Measurements from ENCODE around the gene DRC3.

DNA sequence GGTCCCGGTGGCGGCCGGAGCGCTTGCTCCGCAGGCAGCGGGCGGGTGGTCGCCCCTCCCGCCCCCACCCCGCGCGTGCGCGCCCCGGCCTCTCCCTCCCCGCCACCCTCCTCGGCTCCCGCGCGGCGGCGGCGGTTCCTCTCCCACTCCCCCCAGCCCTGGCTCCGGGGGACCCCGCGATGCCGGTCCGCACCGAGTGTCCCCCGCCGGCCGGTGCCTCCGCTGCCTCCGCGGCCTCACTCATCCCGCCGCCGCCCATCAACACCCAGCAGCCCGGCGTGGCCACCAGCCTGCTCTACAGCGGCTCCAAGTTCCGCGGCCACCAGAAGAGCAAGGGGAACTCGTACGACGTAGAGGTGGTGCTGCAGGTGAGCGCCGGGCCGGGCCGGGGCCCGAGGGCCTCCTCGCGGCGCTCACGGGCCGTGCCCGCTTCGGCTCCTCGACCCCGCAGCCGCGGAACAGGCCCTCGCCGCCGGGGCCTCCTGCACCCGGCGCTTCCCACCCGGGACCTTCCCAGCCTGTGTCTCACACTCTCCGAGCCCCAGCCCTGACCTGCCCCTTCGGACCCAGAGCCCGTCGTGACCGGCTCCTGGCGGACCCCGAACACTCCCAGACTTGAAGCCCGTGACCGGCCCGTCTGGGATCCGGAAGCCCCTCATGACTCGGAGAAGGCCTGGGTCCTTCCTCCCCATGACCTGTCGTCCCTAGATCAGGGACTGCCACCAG, 67.0 kb downstream of the DRC3 start:
- TF ChIP-seq EZH2 (optimal IDR thresholded peaks at IDR 0.05; ENCODE audit: low read depth, low read length): no peak
- TF ChIP-seq, protein P1, sequence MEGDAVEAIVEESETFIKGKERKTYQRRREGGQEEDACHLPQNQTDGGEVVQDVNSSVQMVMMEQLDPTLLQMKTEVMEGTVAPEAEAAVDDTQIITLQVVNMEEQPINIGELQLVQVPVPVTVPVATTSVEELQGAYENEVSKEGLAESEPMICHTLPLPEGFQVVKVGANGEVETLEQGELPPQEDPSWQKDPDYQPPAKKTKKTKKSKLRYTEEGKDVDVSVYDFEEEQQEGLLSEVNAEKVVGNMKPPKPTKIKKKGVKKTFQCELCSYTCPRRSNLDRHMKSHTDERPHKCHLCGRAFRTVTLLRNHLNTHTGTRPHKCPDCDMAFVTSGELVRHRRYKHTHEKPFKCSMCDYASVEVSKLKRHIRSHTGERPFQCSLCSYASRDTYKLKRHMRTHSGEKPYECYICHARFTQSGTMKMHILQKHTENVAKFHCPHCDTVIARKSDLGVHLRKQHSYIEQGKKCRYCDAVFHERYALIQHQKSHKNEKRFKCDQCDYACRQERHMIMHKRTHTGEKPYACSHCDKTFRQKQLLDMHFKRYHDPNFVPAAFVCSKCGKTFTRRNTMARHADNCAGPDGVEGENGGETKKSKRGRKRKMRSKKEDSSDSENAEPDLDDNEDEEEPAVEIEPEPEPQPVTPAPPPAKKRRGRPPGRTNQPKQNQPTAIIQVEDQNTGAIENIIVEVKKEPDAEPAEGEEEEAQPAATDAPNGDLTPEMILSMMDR (IDR thresholded peaks at IDR 0.05; ENCODE audit: low read length): no peak
